Measurements from ENCODE around the gene SDK2. TPM values are rescaled to one million over a fixed set of nuclear protein-coding genes. Genes with fewer than 3 reads are reported as not detected.
A peak's percentile ranks its signal among the peaks of the same experiment; 100 is the strongest.

The SDK2 gene
- total and polyA plus RNA-seq, 2 of the 8 experiments (the other 6 are each of a cell fraction or from before 2014, with no cell fraction given) = 3.9 to 4.1 TPM

- H3K9me3 ChIP-seq (ENCODE audit: insufficient read depth in 2 of 2, low read depth in 1 of 2, low read length in 1 of 2) = no peaks in the 10 kb centered on the region
- ChIA-PET CTCF (ENCODE audit: partially characterized antibody) (interaction anchor here (0.6 to 7.7 kb wide), 6 partner anchors 10 to 183 kb away, joined by 3 to 56 read pairs (median 4); no protein-coding TSS in a partner anchor), POLR2A (ENCODE audit: partially characterized antibody) (no interaction called here)
- no peaks in the 10 kb centered on the region for H3K36me3 ChIP-seq (ENCODE audit: control insufficient read depth in 2 of 4, insufficient read depth in 4 of 4, low read length in 3 of 4)
- no peaks in the 10 kb centered on the region for H3K27me3 ChIP-seq (replicated peaks in 1 of 4; ENCODE audit: control insufficient read depth in 3 of 4, extremely low read depth in 1 of 4, insufficient read depth in 3 of 4, low read length in 3 of 4)
- TF ChIP-seq POLR2A (IDR thresholded peaks at IDR 0.05; ENCODE audit: control extremely low read depth in 1 of 2, low read depth in 2 of 2, low read length in 2 of 2) (no peak), BRCA1 (IDR thresholded peaks at IDR 0.05; ENCODE audit: low read depth, low read length) (no peak)
- no peak overlapping the region for H4K91ac ChIP-seq (replicated peaks; ENCODE audit: insufficient read length, low read length)
- no peak overlapping the region for H3K9ac ChIP-seq (replicated peaks in 1 of 4; ENCODE audit: extremely low read depth in 1 of 4, low read depth in 3 of 4, low read length in 3 of 4)
- no peak overlapping the region for H3K4me2 ChIP-seq (ENCODE audit: insufficient read depth in 1 of 2, low read depth in 2 of 2, low read length in 2 of 2)
- H3K23ac ChIP-seq (ENCODE audit: insufficient read length) = no peak overlapping the region
- H2BK20ac ChIP-seq (ENCODE audit: low read length) = 0 out of 2 replicates have a peak overlapping the region, but pooled peaks have one; percentile 15
- H2AFZ ChIP-seq (ENCODE audit: low read length) = no peak overlapping the region
- WGBS, 2 experiments (ENCODE audit: extremely low coverage in 1 of 2, insufficient coverage in 1 of 2, insufficient read length in 1 of 2, insufficient replicate concordance in 2 of 2, low coverage in 1 of 2, low lambda C conversion rate in 2 of 2, missing lambda C conversion rate in 1 of 2) = 87% methylated on average over 7 of the region's 7 CpGs; no CpG with 5 or more reads in 1 of the 2 experiments
- DNase-seq (ENCODE audit: low read depth in 1 of 2, low spot score in 2 of 2) (no peak), FAIRE-seq (no peak)
- H2BK120ac ChIP-seq (replicated peaks; ENCODE audit: low read depth, low read length) = no peak overlapping the region
- no peaks in the 10 kb centered on the region for H3K79me1 ChIP-seq (ENCODE audit: low read depth, low read length)
- H3K79me2 ChIP-seq (ENCODE audit: control insufficient read depth in 1 of 2, insufficient read depth in 2 of 2, low read length in 2 of 2) = no peaks in the 10 kb centered on the region; a peak in 1 of 4 replicates
- H4K8ac ChIP-seq (ENCODE audit: extremely low read depth, insufficient read depth, low read length) = no peak overlapping the region
- no peak overlapping the region for H3K18ac ChIP-seq (ENCODE audit: extremely low read depth, low read length)
- peaks cover 0 to 7% of the 10 kb centered on the region in 2 experiments for H4K20me1 ChIP-seq (replicated peaks in 1 of 2; ENCODE audit: control insufficient read depth in 1 of 2, insufficient read depth in 2 of 2, low read length in 2 of 2)
- peak overlapping the region; percentile 37; the same call in 1 of the 2 replicates for H2BK15ac ChIP-seq (ENCODE audit: low read length)
- no peak overlapping the region for H3K14ac ChIP-seq (ENCODE audit: insufficient read length)
- no peak overlapping the region for H3K4ac ChIP-seq (replicated peaks; ENCODE audit: insufficient read length, low read depth, low read length)
- H2AK5ac ChIP-seq (ENCODE audit: low read depth, low read length) = no peak overlapping the region
- no peaks in the 10 kb centered on the region for H3K23me2 ChIP-seq (ENCODE audit: low read depth, low read length)
- no peak overlapping the region for H3K56ac ChIP-seq (replicated peaks; ENCODE audit: insufficient read length, low read depth, low read length)
- no peak overlapping the region for H3K27ac ChIP-seq (ENCODE audit: low read depth, low read length)
- no peak overlapping the region for H4K5ac ChIP-seq (ENCODE audit: insufficient read length, low read depth, low read length)
- no peak overlapping the region; the same call in 1 of the 2 replicates for H2BK5ac ChIP-seq (ENCODE audit: low read depth, low read length)
- no peak overlapping the region for H3K4me3 ChIP-seq (ENCODE audit: extremely low read depth in 1 of 4, insufficient read depth in 2 of 4, low read depth in 3 of 4, low read length in 4 of 4)
- H3K4me1 ChIP-seq (replicated peaks in 1 of 4; ENCODE audit: control insufficient read depth in 3 of 4, insufficient read depth in 4 of 4, low read length in 3 of 4) = peaks cover 0 to 33% (median 13%) of the 10 kb centered on the region in 4 experiments; a peak in 6 of 7 replicates
- H2BK12ac ChIP-seq (ENCODE audit: low read depth, low read length) = no peak overlapping the region
Measured at GRCh38 chr17:73588891-73589290, 55.4 kb downstream of the SDK2 start.
